ENCODE data around the gene IL27RA.

Gene IL27RA

DNA sequence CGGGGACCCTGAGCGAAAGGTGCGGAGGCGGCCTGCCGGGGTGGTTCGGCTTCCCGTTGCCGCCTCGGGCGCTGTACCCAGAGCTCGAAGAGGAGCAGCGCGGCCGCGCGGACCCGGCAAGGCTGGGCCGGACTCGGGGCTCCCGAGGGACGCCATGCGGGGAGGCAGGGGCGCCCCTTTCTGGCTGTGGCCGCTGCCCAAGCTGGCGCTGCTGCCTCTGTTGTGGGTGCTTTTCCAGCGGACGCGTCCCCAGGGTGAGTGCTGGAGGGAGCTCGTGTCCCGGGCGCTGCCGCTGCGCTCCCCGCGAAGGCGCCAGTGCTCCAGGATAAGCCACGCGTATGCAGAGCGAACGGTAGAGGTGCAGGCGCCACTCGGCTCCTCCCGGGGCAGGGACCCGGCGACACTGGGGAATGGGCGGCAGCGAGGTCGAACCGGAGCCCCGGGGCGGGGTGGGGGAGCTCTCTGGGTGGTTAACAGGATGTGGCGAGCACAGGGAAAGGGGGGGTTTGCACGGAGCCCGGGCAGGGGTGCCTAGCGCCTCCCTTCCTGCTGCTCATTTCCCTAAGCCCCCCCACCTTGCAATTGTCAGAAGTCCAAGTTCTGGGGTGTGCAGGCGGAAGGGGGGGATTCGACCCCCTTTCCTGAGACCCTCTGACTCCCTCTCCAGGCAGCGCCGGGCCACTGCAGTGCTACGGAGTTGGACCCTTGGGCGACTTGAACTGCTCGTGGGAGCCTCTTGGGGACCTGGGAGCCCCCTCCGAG lies at the start of gene IL27RA:
Gene IL27RA (plus strand): TSS at position 44 of the 762 bp plus-strand sequence. CDS start 111 bp downstream, at position 155.
- DNase-seq (ENCODE audit: low read depth), result no peak

DNA sequence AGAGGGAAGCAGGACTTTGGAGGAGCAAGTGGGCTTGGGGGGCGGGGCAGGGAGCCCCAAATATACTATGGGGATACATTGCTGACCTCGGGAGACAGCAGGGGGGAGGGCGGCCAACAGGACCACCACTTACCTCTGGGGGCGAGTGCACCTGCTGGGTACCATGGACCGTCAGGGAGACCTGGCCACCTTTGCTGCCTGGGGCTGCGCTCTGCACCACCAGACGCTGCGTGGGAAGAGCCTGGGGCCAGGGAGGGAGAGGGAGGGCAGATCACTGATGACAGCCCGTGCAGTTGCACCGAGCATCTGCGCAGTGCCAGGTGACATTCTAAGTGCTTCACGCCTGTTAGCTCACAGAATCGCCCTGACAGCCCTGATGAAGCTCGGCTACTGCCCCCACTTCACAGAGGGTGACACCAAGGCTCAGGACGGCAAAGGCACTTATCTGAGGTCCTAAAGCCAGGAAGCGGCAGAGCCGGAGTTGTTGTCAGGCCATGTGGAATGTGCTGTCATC lies 49.5 kb upstream of the IL27RA start:
- DNase-seq (ENCODE audit: low read depth), result no peak

DNA sequence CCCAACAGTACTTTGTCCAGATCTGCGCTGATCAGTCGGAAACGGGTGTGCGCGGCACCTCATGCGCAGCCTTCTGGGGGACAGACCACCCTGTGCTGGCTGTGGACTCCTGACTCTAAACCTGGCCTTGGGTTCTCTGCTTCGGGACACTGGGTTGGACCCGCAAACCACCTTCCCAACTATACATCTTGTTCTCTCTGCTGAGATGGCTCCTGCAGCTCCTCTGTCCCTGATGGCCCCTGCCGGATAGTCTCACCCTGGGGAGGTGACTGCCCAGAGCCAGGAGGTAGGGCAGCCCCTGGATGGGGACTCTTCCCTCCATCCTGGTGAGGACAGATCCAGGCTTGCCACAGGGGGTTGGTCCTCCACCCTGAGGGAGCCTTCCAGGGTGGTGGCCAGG lies 48.8 kb upstream of the IL27RA start:
- no peak for DNase-seq (ENCODE audit: low read depth)

DNA sequence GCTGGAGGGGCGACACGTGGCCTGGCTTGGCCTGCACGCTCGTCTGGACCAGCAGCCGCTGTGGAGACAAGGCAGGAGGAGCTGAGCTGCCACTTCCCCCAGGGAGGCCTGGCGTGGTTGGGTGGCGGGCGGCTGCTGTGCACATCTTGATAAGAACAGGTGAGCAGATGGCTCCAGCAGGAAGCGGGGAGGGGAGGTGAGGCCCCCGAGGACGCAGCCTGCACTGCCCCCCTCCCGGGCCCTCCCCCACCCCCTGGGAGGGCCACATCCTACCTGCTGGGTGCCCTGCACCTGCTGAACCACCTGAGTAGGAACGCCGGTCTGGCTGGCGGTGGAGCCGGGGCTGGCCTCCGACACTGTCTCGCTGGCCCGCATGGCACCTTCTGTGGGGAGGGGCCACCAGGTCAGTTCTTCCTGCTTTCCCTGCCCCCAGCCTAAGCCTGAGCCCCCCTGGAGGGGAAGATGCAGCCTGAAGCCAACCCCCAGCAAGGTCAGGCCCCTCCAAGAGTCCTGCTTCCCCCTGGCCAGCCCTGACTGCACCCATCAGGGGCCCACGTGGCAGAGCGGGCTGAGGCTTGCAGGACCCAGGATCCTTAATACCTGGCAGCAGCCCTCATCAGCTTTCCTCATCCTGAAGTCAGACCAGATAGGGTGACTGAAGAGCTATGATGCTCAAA lies 48.2 kb upstream of the IL27RA start:
- no peak for DNase-seq (ENCODE audit: low read depth)

DNA sequence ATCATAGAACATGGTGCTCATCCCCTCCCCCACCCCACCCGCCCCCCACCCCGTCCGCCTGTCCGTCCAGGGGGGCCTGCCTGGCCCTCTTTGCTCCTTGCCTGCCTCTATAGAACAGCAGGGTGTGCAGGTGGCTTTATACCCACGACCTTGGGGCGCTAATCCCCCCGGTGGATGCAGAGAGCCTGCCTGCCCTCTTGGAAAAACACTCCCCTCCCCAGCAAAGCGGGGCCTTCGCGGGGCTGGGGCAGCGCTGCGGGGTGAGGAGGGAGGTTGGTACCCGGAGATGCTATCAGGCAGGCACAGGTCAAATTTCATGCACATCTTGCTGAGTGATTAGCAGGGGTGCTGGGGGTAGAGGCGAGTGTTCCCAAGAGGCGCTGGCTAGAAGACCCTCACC lies 47.4 kb upstream of the IL27RA start:
- DNase-seq (ENCODE audit: low read depth), result no peak

DNA sequence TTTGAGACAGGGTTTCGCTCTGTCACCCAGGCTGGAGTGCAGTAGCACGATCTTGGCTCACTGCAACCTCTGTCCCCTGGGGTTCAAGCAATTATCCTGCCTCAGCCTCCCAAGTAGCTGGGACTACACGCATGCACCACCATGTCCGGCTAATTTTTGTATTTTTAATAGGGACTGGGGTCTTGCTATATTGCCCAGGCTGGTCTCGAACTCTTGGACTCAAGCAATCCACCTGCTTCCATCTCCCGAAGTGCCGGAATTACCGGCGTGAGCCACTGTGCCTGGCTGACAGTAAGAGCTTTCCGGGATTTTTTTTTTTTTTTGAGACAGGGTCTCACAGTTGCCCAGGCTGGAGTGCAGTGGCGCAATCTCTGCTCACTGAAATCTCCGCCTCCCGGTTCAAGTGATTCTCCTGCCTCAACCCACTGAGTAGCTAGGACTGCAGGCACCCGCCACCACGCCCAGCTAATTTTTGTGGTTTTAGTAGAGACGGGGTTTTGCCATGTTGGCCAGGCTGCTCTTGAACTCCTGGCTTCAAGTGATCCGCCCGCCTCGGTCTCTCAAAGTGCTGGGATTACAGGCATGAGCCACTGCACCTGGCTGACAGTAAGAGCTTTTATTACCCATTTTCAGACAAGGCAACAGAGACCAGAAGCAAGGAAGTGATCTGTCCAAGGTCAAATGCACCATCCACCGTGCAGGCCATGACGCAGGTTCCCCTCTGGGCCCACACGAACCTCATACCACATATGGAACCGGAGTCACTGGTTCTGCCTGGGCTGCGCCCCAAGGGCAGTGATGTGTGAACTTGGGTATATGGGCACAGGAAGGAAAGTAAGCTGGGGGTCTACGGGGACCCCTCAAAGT lies 46.5 kb upstream of the IL27RA start:
- no peak for DNase-seq (ENCODE audit: low read depth)

DNA sequence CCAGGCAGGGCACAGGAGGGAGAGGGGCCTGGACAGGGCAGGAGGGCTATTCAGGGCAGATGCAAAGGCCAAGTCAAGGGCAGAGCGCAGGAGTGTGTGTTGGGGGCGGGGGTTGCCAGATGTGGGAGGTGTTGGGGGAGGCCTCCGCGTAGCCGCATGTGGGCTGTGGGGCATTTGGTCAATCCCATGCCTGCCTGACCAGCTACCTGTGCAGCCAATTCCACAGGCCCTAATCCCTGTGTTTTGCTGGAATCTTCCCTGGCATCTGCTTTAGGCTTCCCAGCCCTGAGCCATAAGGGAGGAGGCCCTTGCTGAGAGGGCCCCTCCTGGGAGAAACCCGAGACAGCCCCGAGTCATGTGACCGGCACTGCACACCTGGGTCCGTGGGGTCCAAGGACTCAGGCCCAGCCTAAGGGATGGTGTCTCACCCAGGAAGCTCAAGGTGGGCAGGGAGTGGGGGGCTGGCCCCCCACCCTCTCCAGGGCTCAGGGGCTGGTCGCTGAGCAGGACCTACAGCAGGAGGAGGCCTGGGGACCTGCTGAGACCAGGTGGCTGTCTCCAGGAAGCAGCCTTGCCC lies 45.7 kb upstream of the IL27RA start:
- no peak for DNase-seq (ENCODE audit: low read depth)

DNA sequence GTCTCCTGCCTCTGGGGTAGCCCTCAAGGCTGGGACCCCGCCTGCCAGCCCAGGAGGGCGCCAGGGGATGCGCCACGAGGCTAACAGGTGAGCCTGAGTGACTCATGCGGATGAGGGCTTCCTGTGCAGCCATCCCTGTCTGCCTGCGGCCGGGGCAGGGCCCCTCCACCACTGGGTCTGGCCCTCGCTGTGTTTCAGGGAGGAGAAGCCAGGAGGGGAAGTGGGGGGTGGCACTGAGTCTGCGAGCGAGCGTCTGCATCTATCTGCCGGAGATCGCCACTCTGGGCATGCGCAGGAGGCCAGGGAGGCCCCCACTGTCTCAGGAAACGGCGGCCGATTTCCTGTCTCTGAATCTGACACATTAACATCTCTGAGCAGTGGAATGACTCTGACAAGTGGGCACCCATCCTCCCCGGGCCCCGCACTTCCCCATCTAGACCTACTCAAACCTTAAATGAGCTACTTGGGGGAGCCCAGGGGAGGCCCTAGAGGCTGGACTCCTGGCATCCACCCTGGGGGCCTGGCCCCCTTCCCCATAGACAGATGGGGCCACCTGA lies 45.1 kb upstream of the IL27RA start:
- no peak for DNase-seq (ENCODE audit: low read depth)

DNA sequence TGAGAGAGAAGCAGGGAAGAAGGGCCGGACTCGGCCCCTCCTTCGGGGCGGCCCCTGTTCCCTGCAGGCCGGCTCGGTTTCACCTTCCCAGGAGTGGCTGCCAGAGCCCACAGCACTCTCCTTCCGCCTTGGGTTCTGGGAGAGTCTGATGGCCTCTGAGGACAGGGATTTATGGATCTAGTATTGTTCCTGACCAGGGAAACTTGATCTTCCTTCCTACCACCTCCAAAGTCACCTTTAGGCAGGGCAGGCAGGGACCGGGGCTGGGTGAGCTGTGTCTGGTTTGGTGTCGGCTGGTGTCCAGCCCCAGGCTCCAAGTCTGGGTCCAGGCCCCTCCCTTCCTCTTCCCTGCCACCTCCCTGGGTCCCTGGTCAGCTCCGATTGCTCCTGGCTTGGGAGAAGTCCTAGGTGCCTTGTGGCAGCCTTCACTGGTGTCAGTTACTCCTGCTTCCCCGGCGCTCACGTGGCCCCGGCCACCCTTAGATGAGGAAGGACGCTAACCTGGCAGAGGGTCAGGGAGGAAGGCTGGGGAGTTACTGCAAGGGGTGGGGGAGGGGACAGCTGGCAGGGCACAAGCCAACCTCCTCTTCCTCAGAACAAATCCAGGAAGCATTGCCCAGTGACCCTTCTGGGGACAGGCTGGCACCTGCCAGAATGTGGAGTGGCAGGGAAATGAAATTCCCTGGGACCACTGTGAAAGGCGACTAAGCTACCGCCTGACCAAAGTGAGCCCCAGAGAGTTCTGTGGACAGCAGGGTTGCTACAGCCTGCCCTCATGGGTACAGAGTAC lies 44.3 kb upstream of the IL27RA start:
- DNase-seq (ENCODE audit: low read depth), result no peak

DNA sequence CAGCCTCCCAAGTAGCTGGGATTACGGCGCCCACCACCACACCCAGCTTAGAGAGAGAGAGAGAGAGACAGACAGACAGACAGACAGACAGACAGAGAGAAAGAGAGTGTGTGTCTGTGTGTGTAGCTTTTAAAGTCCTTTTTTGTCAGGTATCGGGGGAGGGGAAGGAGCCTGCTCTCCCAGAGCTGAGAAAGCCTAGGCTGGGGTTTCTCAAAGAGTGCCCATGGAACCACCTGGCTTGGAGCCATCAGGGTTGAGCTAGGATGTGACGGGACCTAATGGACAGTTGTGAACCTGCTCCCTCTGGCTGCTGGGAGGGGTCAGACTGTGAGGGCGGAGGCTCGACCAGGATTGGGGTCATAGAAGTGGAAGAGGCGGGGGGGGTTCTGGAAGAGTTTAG lies 42.1 kb upstream of the IL27RA start:
- no peak for DNase-seq (ENCODE audit: low read depth)

DNA sequence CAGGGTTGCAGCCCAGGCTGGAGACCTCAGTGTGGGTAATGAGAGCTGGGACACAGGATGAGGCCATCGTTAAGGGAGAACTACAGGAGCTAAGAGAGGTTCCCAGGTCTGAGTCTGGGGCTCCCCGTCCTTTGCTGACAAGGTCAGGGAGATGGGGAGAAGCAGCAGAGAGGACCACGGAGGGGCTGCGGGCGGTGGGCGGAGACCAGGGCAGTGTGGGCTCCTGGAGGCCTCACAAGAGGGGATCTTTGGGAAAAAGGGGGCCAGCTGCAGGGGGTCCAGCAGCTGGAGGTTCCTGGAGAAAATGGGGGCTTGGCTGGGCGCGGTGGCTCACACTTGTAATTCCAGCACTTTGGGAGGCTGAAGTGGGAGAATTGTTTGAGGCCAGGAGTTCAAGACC lies 41.5 kb upstream of the IL27RA start:
- no peak for DNase-seq (ENCODE audit: low read depth)

DNA sequence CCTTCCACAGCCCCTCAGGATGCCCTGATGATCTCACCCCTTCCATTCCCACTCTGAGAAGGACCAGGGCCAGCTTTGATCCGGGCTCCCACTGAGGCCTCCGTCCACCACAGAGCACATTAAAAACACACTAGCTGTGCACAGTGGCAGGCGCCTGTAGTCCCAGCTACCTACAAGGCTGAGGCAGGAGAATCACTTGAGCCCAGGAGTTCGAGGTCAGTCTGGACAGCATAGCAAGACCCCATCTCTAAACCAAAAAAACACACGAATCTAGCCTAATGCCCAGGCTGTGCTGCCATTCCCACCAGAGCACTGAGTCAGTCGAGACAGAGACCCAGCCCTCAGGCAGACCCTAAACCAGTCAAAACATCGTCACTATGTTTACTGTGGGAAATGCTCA lies 39.5 kb upstream of the IL27RA start:
- no peak for DNase-seq (ENCODE audit: low read depth)

DNA sequence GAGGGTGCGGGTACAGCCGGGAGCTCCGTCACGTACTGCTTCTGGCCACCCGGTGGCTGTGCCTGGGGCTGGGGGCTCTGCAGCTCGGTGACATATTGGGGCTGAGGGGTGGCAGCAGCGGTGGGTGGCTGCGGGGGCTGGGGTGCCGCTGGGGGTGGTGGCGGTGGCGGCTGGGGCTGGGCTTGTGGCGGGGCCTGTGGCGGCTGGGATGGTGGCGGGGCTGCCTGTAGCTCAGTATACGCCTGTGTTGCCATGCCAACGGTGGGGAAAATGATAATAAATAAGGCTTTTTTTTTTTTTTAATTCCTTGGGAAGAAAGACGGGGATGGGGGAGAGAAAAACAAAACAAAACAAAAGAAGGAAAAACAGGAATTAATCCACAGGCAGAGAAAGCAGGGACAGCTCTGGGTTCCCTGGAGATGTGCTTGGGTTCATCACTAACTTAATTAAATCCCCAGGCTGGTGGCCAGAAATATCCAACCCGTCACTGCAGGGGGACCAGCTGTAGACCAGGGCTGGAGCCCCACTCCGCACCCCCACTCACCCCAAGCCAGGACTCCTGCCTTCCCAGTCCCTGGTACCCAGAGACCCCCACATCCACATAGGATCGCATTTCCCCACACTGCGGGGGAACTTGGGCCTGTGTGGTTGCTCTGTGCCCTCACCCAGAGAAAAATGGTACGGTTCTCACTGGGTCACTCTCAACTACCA lies 37.8 kb upstream of the IL27RA start:
- DNase-seq (ENCODE audit: low read depth), result no peak

DNA sequence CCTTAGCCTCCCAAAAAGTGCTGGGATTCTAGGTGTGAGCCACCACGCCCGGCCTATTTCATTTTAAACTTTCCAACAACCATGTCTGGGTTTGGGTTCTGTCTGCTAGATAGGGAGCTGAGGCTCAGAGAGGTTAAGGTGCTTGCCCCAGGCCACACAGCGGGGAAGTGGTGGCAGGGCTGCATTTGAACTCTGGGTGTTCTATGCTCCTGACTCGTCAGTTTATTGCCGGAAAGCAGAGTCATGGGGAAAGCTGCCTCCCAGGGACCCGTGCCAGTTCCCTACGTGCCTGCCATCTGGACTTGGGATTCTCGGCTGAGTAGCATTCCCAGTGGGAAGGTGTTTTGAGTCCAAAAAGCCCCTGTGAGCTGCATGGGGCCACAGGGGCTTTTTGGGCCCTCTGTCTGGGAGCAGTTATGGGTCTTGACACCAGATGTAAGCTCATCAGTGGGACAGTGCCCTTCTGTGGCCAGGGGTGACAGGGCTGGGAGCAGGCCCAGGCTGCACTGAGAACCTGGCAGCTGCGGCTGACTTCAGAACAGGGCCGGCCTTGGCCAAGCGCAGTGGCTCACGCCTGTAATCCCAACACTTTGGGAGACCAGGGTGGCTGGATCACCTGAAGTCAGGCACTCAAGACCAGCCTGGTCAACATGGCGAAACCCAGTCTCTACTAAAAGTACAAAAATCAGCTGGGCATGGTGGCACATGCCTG lies 36.4 kb upstream of the IL27RA start:
- no peak for DNase-seq (ENCODE audit: low read depth)

DNA sequence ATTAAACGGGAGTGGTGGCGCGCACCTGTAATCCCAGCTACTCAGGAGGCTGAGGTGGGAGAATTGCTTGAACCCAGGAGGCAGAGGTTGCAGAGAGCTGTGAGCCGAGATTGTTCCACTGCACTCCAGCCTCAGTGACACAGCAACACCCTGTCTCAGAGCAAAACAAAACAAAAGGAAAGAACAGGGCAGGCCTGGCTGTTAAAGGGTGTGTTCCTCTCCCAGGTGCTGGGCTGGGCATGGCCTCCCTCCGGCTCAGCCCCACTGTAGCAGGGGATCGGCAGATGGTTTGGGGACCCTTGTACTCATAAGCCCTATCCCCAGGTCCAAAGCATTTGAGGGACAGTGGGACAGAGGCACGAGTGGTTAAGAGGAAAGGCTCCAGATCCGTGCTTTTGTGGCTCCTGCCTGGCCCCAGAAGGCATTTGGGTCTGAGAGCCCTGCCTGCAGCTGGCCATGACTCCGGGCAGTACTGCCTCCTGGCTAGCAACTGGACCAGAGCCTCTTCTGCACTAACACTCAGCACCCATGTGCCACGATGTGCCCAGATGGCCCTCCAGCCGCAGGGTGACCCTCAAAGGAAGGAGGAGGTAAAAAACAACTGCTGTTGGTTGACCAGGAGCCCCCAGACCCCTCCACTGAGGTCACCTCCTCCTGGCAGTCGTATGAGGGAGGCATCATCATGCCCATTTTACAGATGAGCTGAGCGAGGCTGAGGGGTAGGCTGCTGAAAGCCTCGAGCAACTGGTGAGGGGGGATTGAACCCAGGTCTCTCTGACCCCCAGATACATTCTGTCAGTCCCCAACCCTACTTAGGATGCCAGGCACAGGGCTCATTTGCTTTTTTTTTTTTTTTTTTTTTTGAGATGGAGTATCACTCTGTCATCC lies 35.4 kb upstream of the IL27RA start:
- no peak for DNase-seq (ENCODE audit: low read depth)

DNA sequence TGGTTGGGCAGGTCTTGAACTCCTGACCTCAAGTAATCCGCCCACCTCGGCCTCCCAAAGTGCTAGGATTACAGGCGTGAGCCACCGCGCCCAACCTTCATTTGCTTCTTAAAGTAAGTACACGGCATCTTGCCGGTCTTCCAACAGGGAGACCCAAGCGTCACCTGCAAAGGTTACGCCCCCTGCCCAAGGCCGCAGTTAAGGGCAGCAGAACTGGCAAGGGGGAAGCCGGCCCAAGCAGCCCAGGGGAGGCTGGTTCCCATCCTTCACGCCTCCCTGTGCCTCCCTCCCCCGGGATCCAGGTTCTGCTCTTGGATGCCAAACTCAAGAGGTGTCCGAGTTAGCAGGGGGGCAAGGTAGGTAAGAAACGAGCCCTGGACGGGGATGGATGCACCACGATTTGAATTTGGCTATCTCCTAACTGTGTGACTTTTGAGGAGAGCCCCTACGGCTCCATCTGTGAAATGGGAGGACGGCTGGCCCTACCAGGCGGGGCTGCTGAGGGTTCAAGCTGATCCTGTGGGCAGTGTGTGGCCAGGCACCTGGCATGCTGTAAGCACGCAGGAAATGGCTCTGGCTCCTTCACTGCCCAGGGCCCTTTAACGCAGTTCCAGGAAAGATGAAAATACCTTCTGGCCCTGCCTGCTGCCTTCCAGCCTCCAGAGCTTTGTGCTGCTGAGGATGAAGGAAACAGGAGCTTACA lies 34.5 kb upstream of the IL27RA start:
- no peak for DNase-seq (ENCODE audit: low read depth)

DNA sequence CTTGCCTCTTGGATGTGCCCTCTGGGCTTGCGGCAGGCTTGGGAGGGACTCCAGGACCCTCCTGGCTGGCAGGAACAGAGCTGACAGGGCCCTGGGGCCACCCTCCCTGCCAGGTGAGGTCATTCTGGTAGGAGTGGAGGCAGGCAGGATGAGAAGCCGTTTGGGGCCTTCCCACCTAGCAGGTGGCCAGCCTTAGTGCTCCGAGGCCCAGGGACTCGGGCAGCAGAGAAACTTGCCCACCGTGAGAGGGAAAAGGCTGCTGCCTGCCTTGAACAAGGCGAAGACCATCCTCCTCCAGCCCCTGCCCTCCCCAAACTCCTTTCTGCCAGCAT lies 34.0 kb upstream of the IL27RA start:
- DNase-seq (ENCODE audit: low read depth), result no peak

DNA sequence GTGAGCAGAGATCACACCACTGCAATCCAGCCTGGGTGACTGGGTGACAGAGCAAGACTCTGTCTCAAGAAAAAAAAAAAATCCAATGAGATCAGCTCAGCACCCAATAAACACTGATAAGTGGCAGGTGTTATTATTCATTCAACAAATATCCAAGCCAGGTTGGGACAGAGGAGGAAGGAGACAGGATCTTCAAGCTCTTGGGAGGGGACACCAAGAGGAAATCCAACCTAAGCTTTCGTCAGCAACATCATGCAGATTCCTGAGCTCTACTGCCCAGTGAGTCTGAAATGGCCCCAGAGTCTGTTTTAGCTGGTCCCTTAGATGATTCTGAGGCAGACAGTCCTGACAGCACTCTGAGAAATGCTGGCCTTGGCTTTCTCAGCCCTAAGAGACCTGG lies 33.1 kb upstream of the IL27RA start:
- no peak for DNase-seq (ENCODE audit: low read depth)
